HL-60/S4 treated with phorbol 12-myristate 13-acetate at 8.2 ng/mL for 4 days and 3 days (cell line): ENCODE data around the gene TSR2.

Experiments used
- in situ Hi-C: fragments of 300-500 bp; cut with MboI; formaldehyde crosslinking; loops from 2 replicates; pipeline ENCODE4 v1.15.0; 2022; ENCODE audit warnings: low sequenced_read_pairs

The TSR2 gene

GRCh38 chrX:54439960-54440871 is at the start of gene TSR2:
Gene TSR2, plus strand, starts transcription at chrX:54440404. Its CDS starts 18 bp downstream, at chrX:54440422.
- in situ Hi-C loops: no loop called here

- in situ Hi-C loops: no loop called here
These were observed 43.1 kb upstream of the TSR2 start for GRCh38 chrX:54397113-54397512.

- in situ Hi-C loops: no loop called here
These were observed 32.9 kb upstream of the TSR2 start for GRCh38 chrX:54407266-54407665.

- in situ Hi-C loops: no loop called here
These were observed 28.5 kb upstream of the TSR2 start for GRCh38 chrX:54411732-54412131.

GRCh38 chrX:54413753-54414152 is 26.5 kb upstream of the TSR2 start:
- in situ Hi-C loops: no loop called here

GRCh38 chrX:54415534-54416350 is 24.5 kb upstream of the TSR2 start:
- in situ Hi-C loops: no loop called here

- in situ Hi-C loops: no loop called here
These were observed 23.2 kb upstream of the TSR2 start for GRCh38 chrX:54416965-54417364.

GRCh38 chrX:54419559-54420302 is 20.5 kb upstream of the TSR2 start:
- in situ Hi-C loops: no loop called here

GRCh38 chrX:54422168-54422567 is 18.0 kb upstream of the TSR2 start:
- in situ Hi-C loops: no loop called here

GRCh38 chrX:54423161-54423888 is 16.9 kb upstream of the TSR2 start:
- in situ Hi-C loops: no loop called here

- in situ Hi-C loops: no loop called here
These were observed 12.3 kb upstream of the TSR2 start for GRCh38 chrX:54427837-54428424.

GRCh38 chrX:54430519-54430918 is 9.7 kb upstream of the TSR2 start:
- in situ Hi-C loops: no loop called here

- in situ Hi-C loops: no loop called here
These were observed 5.1 kb upstream of the TSR2 start for GRCh38 chrX:54435121-54435520.

GRCh38 chrX:54442790-54443189 is 2.6 kb downstream of the TSR2 start:
- in situ Hi-C loops: no loop called here

- in situ Hi-C loops: no loop called here
These were observed 4.5 kb downstream of the TSR2 start for GRCh38 chrX:54444752-54445151.

GRCh38 chrX:54446084-54446483 is 5.9 kb downstream of the TSR2 start:
- in situ Hi-C loops: no loop called here

- in situ Hi-C loops: no loop called here
These were observed 7.3 kb downstream of the TSR2 start for GRCh38 chrX:54447461-54447860.

GRCh38 chrX:54449929-54450328 is 9.7 kb downstream of the TSR2 start:
- in situ Hi-C loops: no loop called here

GRCh38 chrX:54452920-54453319 is 12.7 kb downstream of the TSR2 start:
- in situ Hi-C loops: no loop called here
